Right lobe of liver (tissue), 6 donors: ENCODE data around the gene CFI. TPM values are rescaled to one million over a fixed set of nuclear protein-coding genes. Genes with fewer than 3 reads are reported as not detected.

Experiments used
- ATAC-seq, 4 donors: fragments of 200-7000 bp; cut with Tn5 transposase; one replicate each; pipeline ENCODE4 v1.9.1; 2020; ENCODE audit warnings: mild to moderate bottlenecking in 4 of 4, moderate library complexity in 4 of 4
- DNase-seq, 3 donors: peaks; one replicate each; pipeline ENCODE4 v3.0.0-alpha.2; 2020
- H3K27ac ChIP-seq, 3 donors: fragments of 200-600 bp; one replicate each; pipeline ENCODE4 v1.8.0; 2022
- H3K27me3 ChIP-seq, 2 donors: fragments of 200-600 bp; one replicate each; pipeline ENCODE4 v1.8.0; 2022
- H3K36me3 ChIP-seq, 4 donors: fragments of 200-600 bp; sonication (generic) in 1 of 4; one replicate each; pipeline versions ENCODE4 v1.5.1 to v1.8.0; 2017 to 2022; ENCODE audit warnings: control low read depth in 1 of 4
- H3K4me1 ChIP-seq, 4 donors: fragments of 200-600 bp; sonication (generic) in 1 of 4; one replicate each; pipeline versions ENCODE4 v1.5.1 to v1.8.0; 2017 to 2022; ENCODE audit warnings: control low read depth in 1 of 4
- H3K4me3 ChIP-seq, 3 donors: fragments of 200-600 bp; one replicate each; pipeline ENCODE4 v1.8.0; 2022
- H3K9me3 ChIP-seq, 4 donors: fragments of 200-600 bp; sonication (generic) in 1 of 4; one replicate each; pipeline versions ENCODE4 v1.5.1 to v1.8.0; 2017 to 2022; ENCODE audit warnings: control low read depth in 1 of 4
- POLR2A ChIP-seq: fragments of 450-650 bp; IDR thresholded peaks from one replicate; pipeline ENCODE4 v1.6.1; 2017; ENCODE audit warnings: antibody characterized with exemption, mild to moderate bottlenecking
- WGBS: methylation state at CpG from one replicate; pipeline ENCODE4 v1.1.6; 2018; ENCODE audit warnings: low coverage, low lambda C conversion rate; ENCODE audit not compliant: insufficient coverage; ENCODE audit errors: missing lambda C conversion rate; 5-methylcytosine and 5-hydroxymethylcytosine counted together
- intact Hi-C, 2 donors: fragments of 100-400 bp; cut with DNase I; formaldehyde crosslinking; loops; one replicate each; pipeline versions ENCODE4 v1.11.2 to v1.14.1; 2022
- total RNA-seq, 6 experiments: library from RNA; depleted of rRNA in 2 of 6; stranded (reverse); fragments of >200 nt in 2 of 6; fragmentation: NEBNext Ultra II Directional in 3 of 6; extraction: Animal tissue kit (Norgen Biotek cat#: 25700) in 3 of 6; gene quantifications; one replicate each; pipeline versions ENCODE4 v1.1.0 to v1.2.4, GENCODE V29; 2016 to 2023
- TF ChIP-seq, protein P1 (sequence below), 4 donors: fragments of 200-600 bp in 3 of 4; fragments of 450-650 bp in 1 of 4; IDR thresholded peaks; one replicate each; pipeline versions ENCODE4 v1.5.1 to v1.8.0; 2016 to 2022; ENCODE audit warnings: antibody characterized with exemption in 4 of 4, mild to moderate bottlenecking in 2 of 4
- donor health status: DM: no; HTN: yes; CAD: no.
- donor health status: DM: no; HTN: no; CAD: no.
- donor health status: DM: no; HTN: no; CAD: no.
- donor health status: DM: no; HTN: yes; CAD: no.
- donor health status: DM: no; HTN: yes; CAD: no.

Gene CFI
- total RNA-seq, 6 experiments from 2014 or later = 316 to 610 (median 469) TPM

DNA sequence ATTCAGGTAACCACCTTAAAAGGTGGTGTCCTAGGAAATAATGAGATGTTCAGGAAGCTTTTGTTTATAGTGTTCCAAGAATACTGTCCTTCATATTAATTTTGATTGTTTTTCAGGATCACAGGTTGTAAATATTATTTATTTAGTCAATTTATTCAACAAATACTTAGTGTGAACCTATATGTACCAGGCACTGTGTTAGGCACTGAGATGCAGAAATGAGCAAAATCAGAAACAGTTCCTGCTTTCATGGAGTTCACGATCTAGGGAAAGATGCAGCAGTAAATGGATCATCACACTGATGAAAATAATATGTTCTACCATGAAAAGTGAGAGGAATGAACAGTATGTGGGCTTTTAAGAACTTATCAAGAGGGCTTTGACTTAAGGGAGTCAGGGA is 53.7 kb downstream of the CFI start:
- TF ChIP-seq, protein P1, sequence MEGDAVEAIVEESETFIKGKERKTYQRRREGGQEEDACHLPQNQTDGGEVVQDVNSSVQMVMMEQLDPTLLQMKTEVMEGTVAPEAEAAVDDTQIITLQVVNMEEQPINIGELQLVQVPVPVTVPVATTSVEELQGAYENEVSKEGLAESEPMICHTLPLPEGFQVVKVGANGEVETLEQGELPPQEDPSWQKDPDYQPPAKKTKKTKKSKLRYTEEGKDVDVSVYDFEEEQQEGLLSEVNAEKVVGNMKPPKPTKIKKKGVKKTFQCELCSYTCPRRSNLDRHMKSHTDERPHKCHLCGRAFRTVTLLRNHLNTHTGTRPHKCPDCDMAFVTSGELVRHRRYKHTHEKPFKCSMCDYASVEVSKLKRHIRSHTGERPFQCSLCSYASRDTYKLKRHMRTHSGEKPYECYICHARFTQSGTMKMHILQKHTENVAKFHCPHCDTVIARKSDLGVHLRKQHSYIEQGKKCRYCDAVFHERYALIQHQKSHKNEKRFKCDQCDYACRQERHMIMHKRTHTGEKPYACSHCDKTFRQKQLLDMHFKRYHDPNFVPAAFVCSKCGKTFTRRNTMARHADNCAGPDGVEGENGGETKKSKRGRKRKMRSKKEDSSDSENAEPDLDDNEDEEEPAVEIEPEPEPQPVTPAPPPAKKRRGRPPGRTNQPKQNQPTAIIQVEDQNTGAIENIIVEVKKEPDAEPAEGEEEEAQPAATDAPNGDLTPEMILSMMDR (IDR thresholded peaks at IDR 0.05) = no peak
- Histone ChIP-seq H3K9me3 (no peaks in the 10 kb centered on the region), H3K36me3 (peaks cover 0 to 41% (median 16%) of the 10 kb centered on the region in 4 donors), H3K27me3 (no peaks in the 10 kb centered on the region), H3K4me1 (peaks cover 0 to 29% (median 13%) of the 10 kb centered on the region in 4 donors), H3K4me3 (no peak overlapping the region), H3K27ac (no peak overlapping the region)
- WGBS = 100% methylated on average over 1 of the region's 1 CpG
- intact Hi-C loops = no loop called here
- DNase-seq (no peak), ATAC-seq (no peak)

DNA sequence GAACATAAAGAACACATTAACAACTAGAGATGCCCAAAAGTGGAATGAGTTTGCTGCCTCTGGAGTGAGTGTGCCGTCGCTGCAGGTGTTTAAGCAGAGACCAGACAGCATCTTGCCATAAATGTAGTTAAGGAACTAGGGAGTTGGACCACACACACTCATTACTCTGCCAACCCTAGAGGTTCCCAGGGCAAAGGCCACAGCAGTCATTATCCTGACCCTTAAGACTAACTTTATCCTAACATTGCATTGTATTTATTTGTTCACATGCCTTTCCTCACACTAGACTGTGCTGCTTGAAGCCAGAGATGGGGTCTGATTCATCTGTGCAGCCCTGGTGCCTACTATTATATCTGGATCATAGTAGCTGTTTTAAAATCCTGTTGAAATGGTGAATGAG is 55.1 kb downstream of the CFI start:
- H3K4me3 ChIP-seq = no peak overlapping the region
- WGBS = 52% methylated on average over 2 of the region's 2 CpGs
- H3K9me3 ChIP-seq = no peaks in the 10 kb centered on the region
- ATAC-seq = peak; percentile 62 to 87 (median 69)
- DNase-seq = no peak
- H3K4me1 ChIP-seq = peaks cover 0 to 29% (median 13%) of the 10 kb centered on the region in 4 donors
- H3K36me3 ChIP-seq = peaks cover 0 to 55% (median 22%) of the 10 kb centered on the region in 4 donors
- no peak for TF ChIP-seq POLR2A
- TF ChIP-seq, protein P1 (IDR thresholded peaks at IDR 0.05) = no peak
- intact Hi-C loops = no loop called here
- H3K27me3 ChIP-seq = no peaks in the 10 kb centered on the region
- H3K27ac ChIP-seq = no peak overlapping the region

DNA sequence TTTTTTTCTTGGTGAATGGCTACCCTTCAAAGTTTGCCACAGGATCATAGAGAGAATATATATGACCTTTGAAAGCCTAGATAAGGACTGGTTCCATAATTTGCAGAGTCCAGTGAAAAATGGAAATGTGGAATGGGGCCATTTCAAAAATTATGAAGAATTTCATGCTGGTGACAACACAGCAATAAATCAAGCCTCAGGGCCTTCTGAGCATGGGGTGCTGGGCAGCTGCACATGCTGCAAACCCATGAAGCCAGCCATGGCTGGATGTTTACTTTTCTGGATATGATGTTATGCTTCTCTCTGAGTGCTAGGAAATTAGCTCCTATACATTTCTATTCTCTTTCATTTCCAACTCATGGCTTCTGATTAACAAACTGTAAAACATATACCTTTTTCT is 56.0 kb downstream of the CFI start:
- DNase-seq (no peak), ATAC-seq (no peak)
- intact Hi-C loops = no loop called here
- H3K36me3 ChIP-seq = peaks cover 0 to 63% (median 27%) of the 10 kb centered on the region in 4 donors
- H3K27me3 ChIP-seq = no peaks in the 10 kb centered on the region
- TF ChIP-seq POLR2A = no peak
- TF ChIP-seq, protein P1 (IDR thresholded peaks at IDR 0.05) = no peak
- H3K4me1 ChIP-seq = peaks cover 0 to 28% (median 13%) of the 10 kb centered on the region in 4 donors
- no peak overlapping the region for H3K27ac ChIP-seq
- H3K9me3 ChIP-seq = no peaks in the 10 kb centered on the region
- H3K4me3 ChIP-seq = no peak overlapping the region

DNA sequence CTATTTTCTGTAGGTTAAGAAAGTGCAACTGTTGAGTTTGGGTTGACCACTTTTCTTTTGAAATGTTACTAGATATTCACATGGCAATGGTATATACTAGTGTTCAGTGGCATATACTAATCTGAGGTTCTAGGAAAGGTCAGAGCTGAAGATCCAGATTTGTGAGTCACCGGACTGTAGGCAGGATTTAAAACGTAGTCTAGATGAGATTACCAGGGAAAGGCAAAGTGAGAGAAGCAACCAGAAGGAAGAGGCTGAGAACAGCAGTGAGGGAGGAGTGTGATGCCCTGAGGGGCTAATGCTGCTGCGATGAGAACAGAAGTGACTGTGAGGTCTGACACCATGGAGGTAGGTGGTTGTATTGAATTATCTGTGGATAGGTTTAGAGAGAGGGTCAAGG is 62.3 kb downstream of the CFI start:
- ATAC-seq = no peak
- Histone ChIP-seq H3K4me3 (no peak overlapping the region), H3K9me3 (no peaks in the 10 kb centered on the region), H3K36me3 (peaks cover 0 to 44% (median 14%) of the 10 kb centered on the region in 4 donors), H3K27me3 (no peaks in the 10 kb centered on the region), H3K27ac (no peak overlapping the region), H3K4me1 (peaks cover 0 to 17% (median 7%) of the 10 kb centered on the region in 4 donors)
- WGBS = 80% methylated on average over 3 of the region's 3 CpGs
- no peak for DNase-seq
- intact Hi-C loops = no loop called here
- TF ChIP-seq, protein P1 (IDR thresholded peaks at IDR 0.05) = no peak
- TF ChIP-seq POLR2A = no peak
